B cell (primary cell): ENCODE data around the gene OR10A5.
"Not testable (repeated sequence)": the region's sequence is repeated elsewhere in the genome, so short reads cannot be mapped to it uniquely, and the experiment has no call there.

Experiments used
- CTCF ChIP-seq: fragments of 200-600 bp; IDR thresholded peaks from one replicate; pipeline ENCODE4 v1.8.0; 2022; ENCODE audit warnings: antibody characterized with exemption, mild to moderate bottlenecking
- EZH2 ChIP-seq: IDR thresholded peaks from 2 replicates; pipeline ENCODE4 v1.6.1; 2012; ENCODE audit warnings: borderline replicate concordance, low read depth, mild to moderate bottlenecking, moderate library complexity, low read length; ENCODE audit not compliant: insufficient read depth, poor library complexity, severe bottlenecking

GRCh38 chr11:6854801-6855200, 9.3 kb downstream of the OR10A5 start:
- not testable (repeated sequence) for TF ChIP-seq CTCF, EZH2
